Breast epithelium (tissue), 4 donors: ENCODE results near the gene MLST8. TPM values are rescaled to one million over a fixed set of nuclear protein-coding genes. Genes with fewer than 3 reads are reported as not detected.
"Not testable (repeated sequence)": the region's sequence is repeated elsewhere in the genome, so short reads cannot be mapped to it uniquely, and the experiment has no call there.

ENCODE experiments used
- DNase-seq, 2 donors: peaks; one replicate each; pipeline ENCODE4 v3.0.0-alpha.2; 2019; ENCODE audit warnings: low spot score in 2 of 2
- H3K27ac ChIP-seq, 2 donors: fragments of 200-600 bp; sonication (generic) in 1 of 2; one replicate each; pipeline ENCODE4 v1.5.1; 2016 to 2019; ENCODE audit warnings: mild to moderate bottlenecking in 1 of 2
- H3K27me3 ChIP-seq, 2 donors: fragments of 200-600 bp; sonication (generic) in 1 of 2; one replicate each; pipeline versions ENCODE4 v1.5.1 to v1.6.0; 2017 to 2019; ENCODE audit warnings: control low read depth in 1 of 2, mild to moderate bottlenecking in 1 of 2
- H3K36me3 ChIP-seq: fragments of 200-600 bp; one replicate; pipeline ENCODE4 v1.5.1; 2019
- H3K4me1 ChIP-seq, 2 donors: fragments of 200-600 bp; sonication (generic); one replicate each; pipeline ENCODE4 v1.5.1; 2016 to 2019; ENCODE audit warnings: control low read depth in 1 of 2
- H3K4me3 ChIP-seq, 3 donors: fragments of 200-600 bp; sonication (generic); 1 replicate in 2 of 3; 2 replicates in 1 of 3; pipeline ENCODE4 v1.5.1; 2016 to 2019; ENCODE audit warnings: mild to moderate bottlenecking in 3 of 3, moderate library complexity in 2 of 3
- H3K9me3 ChIP-seq, 2 donors: fragments of 200-600 bp; sonication (generic) in 1 of 2; one replicate each; pipeline ENCODE4 v1.5.1; 2016 to 2019; ENCODE audit warnings: control low read depth in 1 of 2
- CTCF ChIP-seq, 3 donors: fragments of 450-650 bp; IDR thresholded peaks; one replicate each; pipeline ENCODE4 v1.5.1; 2016 to 2017; ENCODE audit warnings: antibody characterized with exemption in 3 of 3, mild to moderate bottlenecking in 3 of 3, moderate library complexity in 3 of 3
- POLR2A ChIP-seq: fragments of 450-650 bp; IDR thresholded peaks from one replicate; pipeline ENCODE4 v1.6.1; 2016; ENCODE audit warnings: antibody characterized with exemption, mild to moderate bottlenecking, moderate library complexity
- POLR2AphosphoS5 ChIP-seq, 3 donors: sonication (generic); formaldehyde crosslinking; IDR thresholded peaks; one replicate each; pipeline ENCODE4 v1.6.1; 2017; ENCODE audit warnings: antibody characterized with exemption in 3 of 3
- intact Hi-C: fragments of 100-400 bp; cut with DNase I; formaldehyde crosslinking; loops from one replicate; pipeline ENCODE4 v1.15.1; 2023; ENCODE audit warnings: low total_unique reads
- total RNA-seq, 3 donors: library from RNA; depleted of rRNA; stranded (reverse); fragments of >200 nt; gene quantifications; one replicate each; pipeline ENCODE4 v1.1.0, GENCODE V29; 2016

Gene MLST8
- total RNA-seq, 3 donors from 2014 or later, result 42.7 to 48.1 (median 46.5) TPM

DNA sequence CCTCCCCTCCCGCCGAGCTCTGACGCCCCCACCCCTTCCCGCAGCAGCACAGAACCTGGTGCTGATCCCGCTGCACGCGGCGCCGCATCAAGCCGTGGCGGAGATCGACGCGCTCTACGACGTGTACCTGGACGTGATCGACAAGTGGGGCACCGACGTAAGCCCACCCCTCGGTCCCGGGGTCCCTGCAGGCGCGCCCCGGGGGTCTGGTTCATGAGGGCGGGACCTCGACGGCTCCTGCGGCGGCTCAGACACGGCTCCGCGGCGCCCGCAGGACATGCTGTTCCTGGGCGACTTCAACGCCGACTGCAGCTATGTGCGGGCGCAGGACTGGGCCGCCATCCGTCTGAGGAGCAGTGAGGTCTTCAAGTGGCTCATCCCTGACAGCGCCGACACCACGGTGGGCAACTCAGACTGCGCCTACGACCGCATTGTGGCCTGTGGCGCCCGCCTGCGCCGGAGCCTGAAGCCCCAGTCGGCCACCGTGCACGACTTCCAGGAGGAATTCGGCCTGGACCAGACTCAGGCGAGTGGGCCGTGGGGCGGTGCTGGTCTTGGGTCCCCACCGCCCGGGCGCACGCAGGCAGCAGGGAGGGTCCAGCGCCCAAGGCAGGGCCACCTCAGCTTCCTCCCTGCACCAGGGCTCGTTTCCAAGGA, 32.4 kb downstream of the MLST8 start:
- Histone ChIP-seq H3K36me3 (peaks cover 7% of the 10 kb centered on the region), H3K27me3 (no peaks in the 10 kb centered on the region), H3K27ac (no peak overlapping the region), H3K9me3 (no peaks in the 10 kb centered on the region), H3K4me1 (peaks cover 6 to 14% of the 10 kb centered on the region in 2 donors), H3K4me3 (peak overlapping the region in 1 of 3 donors; percentile 34)
- no peak for DNase-seq
- intact Hi-C loops, result no loop called here
- TF ChIP-seq CTCF (IDR thresholded peaks at IDR 0.05), result no peak
- no peak for TF ChIP-seq POLR2AphosphoS5 (IDR thresholded peaks at IDR 0.05)
- TF ChIP-seq POLR2A, result no peak

- Histone ChIP-seq H3K27ac (no peak overlapping the region), H3K36me3 (peaks cover 7% of the 10 kb centered on the region), H3K4me1 (peaks cover 6 to 14% of the 10 kb centered on the region in 2 donors), H3K4me3 (no peak overlapping the region), H3K9me3 (no peaks in the 10 kb centered on the region), H3K27me3 (no peaks in the 10 kb centered on the region)
- DNase-seq, result no peak
- TF ChIP-seq POLR2AphosphoS5 (IDR thresholded peaks at IDR 0.05), result no peak
- TF ChIP-seq POLR2A, result no peak
- intact Hi-C loops, result no loop called here
Observed at GRCh38 chr16:2238150-2238837, 33.0 kb downstream of the MLST8 start.

GRCh38 chr16:2238838-2239675, 33.8 kb downstream of the MLST8 start:
- Histone ChIP-seq H3K27me3 (no peaks in the 10 kb centered on the region), H3K27ac (no peak overlapping the region), H3K4me1 (peaks cover 6 to 14% of the 10 kb centered on the region in 2 donors), H3K9me3 (no peaks in the 10 kb centered on the region), H3K4me3 (no peak overlapping the region), H3K36me3 (peaks cover under 1% of the 10 kb centered on the region)
- intact Hi-C loops, result no loop called here
- no peak for TF ChIP-seq POLR2A
- no peak for TF ChIP-seq POLR2AphosphoS5 (IDR thresholded peaks at IDR 0.05)
- no peak for TF ChIP-seq CTCF (IDR thresholded peaks at IDR 0.05)
- no peak for DNase-seq

- H3K36me3 ChIP-seq, H3K27me3 ChIP-seq, H3K27ac ChIP-seq, H3K4me3 ChIP-seq, intact Hi-C loops, H3K9me3 ChIP-seq, DNase-seq: not testable (repeated sequence)
- peaks cover 6 to 14% of the 10 kb centered on the region in 2 donors for H3K4me1 ChIP-seq
Observed at GRCh38 chr16:2240331-2240730, 35.1 kb downstream of the MLST8 start.

- no peak for DNase-seq
- Histone ChIP-seq H3K27me3 (no peaks in the 10 kb centered on the region), H3K4me3 (no peak overlapping the region), H3K36me3 (no peaks in the 10 kb centered on the region), H3K4me1 (no peaks in the 10 kb centered on the region), H3K9me3 (no peaks in the 10 kb centered on the region), H3K27ac (no peak overlapping the region)
- TF ChIP-seq POLR2AphosphoS5 (IDR thresholded peaks at IDR 0.05) (no peak), CTCF (IDR thresholded peaks at IDR 0.05) (no peak), POLR2A (no peak)
- intact Hi-C loops, result no loop called here
Observed at GRCh38 chr16:2242598-2242997, 37.3 kb downstream of the MLST8 start.
